ENCODE data around the gene TH.

DNA sequence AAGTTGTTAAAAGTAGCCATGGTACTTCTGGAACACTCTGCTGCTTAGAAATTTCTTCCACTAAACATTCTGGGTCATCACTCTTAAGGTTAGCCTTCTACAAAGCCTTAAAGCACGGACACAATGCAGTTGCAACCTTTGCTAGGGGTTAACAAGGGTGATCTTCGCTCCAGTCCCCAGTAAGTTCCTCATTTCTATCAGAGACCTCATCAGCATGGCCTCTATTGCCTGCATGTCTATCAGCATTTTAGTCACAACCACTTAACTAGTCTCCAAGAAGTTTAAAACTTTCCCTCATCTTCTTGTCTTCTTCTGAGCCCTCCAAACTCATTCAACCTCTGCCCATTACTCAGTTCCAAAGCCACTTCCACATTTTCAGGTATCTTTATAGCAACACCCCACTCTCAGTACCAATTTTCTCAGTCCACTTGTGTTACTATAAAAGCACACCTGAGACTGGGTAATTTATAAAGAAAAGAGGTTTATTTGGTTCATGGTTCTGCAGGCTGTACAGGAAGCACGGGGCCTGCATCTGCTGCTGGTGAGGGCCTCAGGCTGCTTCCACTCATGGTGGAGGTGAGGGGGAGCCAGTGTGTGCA is 48.7 kb upstream of the TH start:
- no peak for TF ChIP-seq CTCF (IDR thresholded peaks at IDR 0.05; ENCODE audit: low read length)
- no peak for TF ChIP-seq EZH2 (optimal IDR thresholded peaks at IDR 0.05; ENCODE audit: low read depth, low read length)
- TF ChIP-seq EZH2phosphoT487 (IDR thresholded peaks at IDR 0.05; ENCODE audit: low read length): no peak

Data from MM.1S (cell line).